Neural progenitor cell (in vitro differentiated cells): Measurements from ENCODE around the gene ARID4B. TPM values are rescaled to one million over a fixed set of nuclear protein-coding genes. Genes with fewer than 3 reads are reported as not detected.

Source experiments
- DNase-seq: peaks from one replicate; pipeline ENCODE4 v3.0.0-alpha.2; 2016; ENCODE audit warnings: low spot score
- H2AFZ ChIP-seq: fragments of 200-600 bp; sonication (generic); replicated peaks from 2 replicates; pipeline ENCODE4 v1.6.1; 2016; ENCODE audit warnings: antibody characterized with exemption
- H3F3A ChIP-seq: fragments of 200-600 bp; sonication (generic); 2 replicates; pipeline ENCODE4 v1.6.1; 2016; ENCODE audit warnings: antibody characterized with exemption, low read depth
- H3K27ac ChIP-seq: fragments of 200-600 bp; sonication (generic); 2 replicates; pipeline ENCODE4 v1.5.1; 2016; ENCODE audit warnings: mild to moderate bottlenecking
- H3K27me3 ChIP-seq: fragments of 200-600 bp; sonication (generic); 2 replicates; pipeline ENCODE4 v1.6.1; 2016; ENCODE audit warnings: mild to moderate bottlenecking, moderate library complexity
- H3K36me3 ChIP-seq: fragments of 200-600 bp; sonication (generic); 2 replicates; pipeline ENCODE4 v1.5.1; 2016
- H3K4me1 ChIP-seq: fragments of 200-600 bp; sonication (generic); 2 replicates; pipeline ENCODE4 v1.6.1; 2016; ENCODE audit warnings: mixed run types
- H3K4me2 ChIP-seq: fragments of 200-600 bp; sonication (generic); 2 replicates; pipeline ENCODE4 v1.6.1; 2016
- H3K4me3 ChIP-seq: fragments of 200-600 bp; sonication (generic); 2 replicates; pipeline ENCODE4 v1.5.1; 2016
- H3K79me2 ChIP-seq: fragments of 200-600 bp; sonication (generic); 2 replicates; pipeline ENCODE4 v1.6.1; 2016; ENCODE audit warnings: low read depth
- H3K9ac ChIP-seq: fragments of 200-600 bp; sonication (generic); 2 replicates; pipeline ENCODE4 v1.6.1; 2016
- H3K9me3 ChIP-seq: fragments of 200-600 bp; sonication (generic); 2 replicates; pipeline ENCODE4 v1.5.1; 2016; ENCODE audit warnings: low read depth
- H4K20me1 ChIP-seq: fragments of 200-600 bp; sonication (generic); 2 replicates; pipeline ENCODE4 v1.6.1; 2016; ENCODE audit warnings: low read depth
- H3K27ac Mint-ChIP-seq: 3 replicates; pipeline ENCODE4 v1.8.0; 2021; ENCODE audit warnings: mixed read lengths
- H3K27me3 Mint-ChIP-seq: 2 replicates; pipeline ENCODE4 v1.8.0; 2022; ENCODE audit warnings: low read depth, mild to moderate bottlenecking, inconsistent platforms, moderate library complexity, mixed read lengths; ENCODE audit not compliant: insufficient read depth
- H3K36me3 Mint-ChIP-seq: 3 replicates; pipeline ENCODE4 v1.8.0; 2021; ENCODE audit warnings: mixed read lengths
- H3K4me1 Mint-ChIP-seq: 3 replicates; pipeline ENCODE4 v1.8.0; 2021; ENCODE audit warnings: mixed read lengths
- H3K4me3 Mint-ChIP-seq: 3 replicates; pipeline ENCODE4 v1.8.0; 2021; ENCODE audit warnings: mild to moderate bottlenecking, moderate library complexity, mixed read lengths
- H3K9me3 Mint-ChIP-seq: 3 replicates; pipeline ENCODE4 v1.8.0; 2020; ENCODE audit warnings: mixed read lengths
- CTCF ChIP-seq: fragments of 200-600 bp; sonication (generic); IDR thresholded peaks from 2 replicates; pipeline ENCODE4 v1.5.1; 2017; ENCODE audit warnings: antibody characterized with exemption, mild to moderate bottlenecking
- EZH2 ChIP-seq: fragments of 200-600 bp; sonication (generic); IDR thresholded peaks from 2 replicates; pipeline ENCODE4 v1.6.1; 2017; ENCODE audit warnings: antibody characterized with exemption, mild to moderate bottlenecking, moderate library complexity
- EZH2phosphoT487 ChIP-seq: fragments of 200-600 bp; sonication (generic); IDR thresholded peaks from 2 replicates; pipeline ENCODE4 v1.6.1; 2017; ENCODE audit warnings: antibody characterized with exemption
- total RNA-seq: library from RNA; depleted of rRNA; stranded (reverse); fragments of >200 nt; gene quantifications from 2 replicates; pipeline ENCODE4 v1.2.3, GENCODE V29; 2015; ENCODE audit warnings: low replicate concordance

The ARID4B gene
- total RNA-seq, 1 donor from 2014 or later = 65.8 TPM

- Histone ChIP-seq H3K27me3 (no peaks in the 10 kb centered on the region), H3K4me3 (no peak overlapping the region), H3K4me1 (peaks cover 7% of the 10 kb centered on the region), H3K4me2 (no peak overlapping the region), H3K9ac (peak overlapping the region; percentile 16), H3K9me3 (no peaks in the 10 kb centered on the region), H3F3A (peaks cover 10% of the 10 kb centered on the region), H3K27ac (no peak overlapping the region), H3K36me3 (peaks cover 16% of the 10 kb centered on the region), H4K20me1 (no peaks in the 10 kb centered on the region), H2AFZ (no peak overlapping the region), H3K79me2 (peaks cover 49% of the 10 kb centered on the region)
- no peak overlapping the region for H3K4me3 Mint-ChIP-seq
- TF ChIP-seq CTCF = no peak
- TF ChIP-seq EZH2 = no peak
- TF ChIP-seq EZH2phosphoT487 = no peak
- H3K27me3 Mint-ChIP-seq = no peaks in the 10 kb centered on the region
- H3K36me3 Mint-ChIP-seq = peaks cover 11% of the 10 kb centered on the region
- H3K9me3 Mint-ChIP-seq = no peaks in the 10 kb centered on the region
- H3K27ac Mint-ChIP-seq = no peak overlapping the region
- peaks cover 12% of the 10 kb centered on the region for H3K4me1 Mint-ChIP-seq
- no peak for DNase-seq
These were observed 170.8 kb downstream of the ARID4B start for GRCh38 chr1:235157150-235157549.

GRCh38 chr1:235156740-235157139, 171.2 kb downstream of the ARID4B start:
- Mint-ChIP-seq H3K4me1 (peaks cover 10% of the 10 kb centered on the region), H3K9me3 (no peaks in the 10 kb centered on the region), H3K27me3 (no peaks in the 10 kb centered on the region), H3K27ac (no peak overlapping the region), H3K36me3 (peaks cover 11% of the 10 kb centered on the region), H3K4me3 (no peak overlapping the region)
- Histone ChIP-seq H3K9ac (peak overlapping the region; percentile 16), H3K36me3 (peaks cover 16% of the 10 kb centered on the region), H3K79me2 (peaks cover 49% of the 10 kb centered on the region), H3K27ac (no peak overlapping the region), H3K4me3 (no peak overlapping the region), H3K27me3 (no peaks in the 10 kb centered on the region), H3K4me2 (no peak overlapping the region), H3K4me1 (peaks cover 7% of the 10 kb centered on the region), H4K20me1 (no peaks in the 10 kb centered on the region), H3F3A (peaks cover 8% of the 10 kb centered on the region), H3K9me3 (no peaks in the 10 kb centered on the region), H2AFZ (no peak overlapping the region)
- TF ChIP-seq CTCF = no peak
- TF ChIP-seq EZH2phosphoT487 = no peak
- TF ChIP-seq EZH2 = no peak
- DNase-seq = no peak

DNA sequence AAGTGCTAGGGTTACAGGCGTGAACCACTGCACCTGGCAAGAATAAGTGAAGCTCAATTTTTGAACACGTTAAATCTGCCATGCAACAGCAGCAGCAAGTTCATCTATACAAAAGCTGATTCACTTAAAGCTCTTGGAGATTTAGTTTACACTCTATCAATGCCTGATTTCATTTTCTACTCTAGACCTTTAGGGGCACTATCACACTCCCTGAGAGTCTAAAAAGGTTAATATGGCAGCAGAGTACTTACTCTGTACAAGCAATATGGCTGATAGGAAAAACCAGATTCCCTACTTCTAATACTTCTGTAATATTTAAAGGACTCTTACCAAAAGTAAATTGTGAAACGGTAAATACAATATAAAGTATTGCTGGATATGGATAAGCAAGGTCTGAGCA, 171.7 kb downstream of the ARID4B start:
- Histone ChIP-seq H3F3A (peaks cover 3% of the 10 kb centered on the region), H3K27ac (no peak overlapping the region), H3K4me3 (no peak overlapping the region), H3K4me1 (peaks cover 7% of the 10 kb centered on the region), H3K79me2 (peaks cover 49% of the 10 kb centered on the region), H3K4me2 (no peak overlapping the region), H2AFZ (no peak overlapping the region), H3K36me3 (peaks cover 16% of the 10 kb centered on the region), H3K27me3 (no peaks in the 10 kb centered on the region), H3K9ac (no peak overlapping the region), H3K9me3 (no peaks in the 10 kb centered on the region), H4K20me1 (no peaks in the 10 kb centered on the region)
- Mint-ChIP-seq H3K27me3 (no peaks in the 10 kb centered on the region), H3K4me1 (peaks cover 7% of the 10 kb centered on the region), H3K4me3 (no peak overlapping the region), H3K9me3 (no peaks in the 10 kb centered on the region), H3K36me3 (peaks cover 11% of the 10 kb centered on the region), H3K27ac (no peak overlapping the region)
- no peak for DNase-seq
- TF ChIP-seq CTCF (no peak), EZH2phosphoT487 (no peak), EZH2 (no peak)
